ENCODE results near the gene CPA3.

CPA3 gene, protein sequence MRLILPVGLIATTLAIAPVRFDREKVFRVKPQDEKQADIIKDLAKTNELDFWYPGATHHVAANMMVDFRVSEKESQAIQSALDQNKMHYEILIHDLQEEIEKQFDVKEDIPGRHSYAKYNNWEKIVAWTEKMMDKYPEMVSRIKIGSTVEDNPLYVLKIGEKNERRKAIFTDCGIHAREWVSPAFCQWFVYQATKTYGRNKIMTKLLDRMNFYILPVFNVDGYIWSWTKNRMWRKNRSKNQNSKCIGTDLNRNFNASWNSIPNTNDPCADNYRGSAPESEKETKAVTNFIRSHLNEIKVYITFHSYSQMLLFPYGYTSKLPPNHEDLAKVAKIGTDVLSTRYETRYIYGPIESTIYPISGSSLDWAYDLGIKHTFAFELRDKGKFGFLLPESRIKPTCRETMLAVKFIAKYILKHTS

DNA sequence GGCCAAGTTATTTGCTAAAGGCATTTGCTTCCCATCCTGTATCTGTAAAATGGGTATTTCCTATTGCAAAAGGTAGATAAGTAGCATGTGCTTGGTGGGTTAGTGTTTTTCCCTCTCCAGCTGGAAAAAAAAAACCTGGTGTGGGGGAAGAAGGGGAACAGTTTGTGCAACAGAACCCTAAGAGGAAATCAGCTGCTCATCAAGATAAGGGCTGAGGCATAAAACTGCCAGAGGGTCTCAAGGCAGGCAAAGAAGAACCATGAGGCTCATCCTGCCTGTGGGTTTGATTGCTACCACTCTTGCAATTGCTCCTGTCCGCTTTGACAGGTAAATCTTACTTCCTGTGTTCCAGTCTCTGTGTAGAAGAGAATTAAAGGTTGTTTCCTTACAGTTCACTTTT, at the start of gene CPA3:
Gene CPA3 (plus strand): TSS at position 248 of the 400 bp plus-strand sequence. CDS start 12 bp downstream, at position 260.
- no peak for DNase-seq (ENCODE audit: low read depth in 2 of 2)

DNA sequence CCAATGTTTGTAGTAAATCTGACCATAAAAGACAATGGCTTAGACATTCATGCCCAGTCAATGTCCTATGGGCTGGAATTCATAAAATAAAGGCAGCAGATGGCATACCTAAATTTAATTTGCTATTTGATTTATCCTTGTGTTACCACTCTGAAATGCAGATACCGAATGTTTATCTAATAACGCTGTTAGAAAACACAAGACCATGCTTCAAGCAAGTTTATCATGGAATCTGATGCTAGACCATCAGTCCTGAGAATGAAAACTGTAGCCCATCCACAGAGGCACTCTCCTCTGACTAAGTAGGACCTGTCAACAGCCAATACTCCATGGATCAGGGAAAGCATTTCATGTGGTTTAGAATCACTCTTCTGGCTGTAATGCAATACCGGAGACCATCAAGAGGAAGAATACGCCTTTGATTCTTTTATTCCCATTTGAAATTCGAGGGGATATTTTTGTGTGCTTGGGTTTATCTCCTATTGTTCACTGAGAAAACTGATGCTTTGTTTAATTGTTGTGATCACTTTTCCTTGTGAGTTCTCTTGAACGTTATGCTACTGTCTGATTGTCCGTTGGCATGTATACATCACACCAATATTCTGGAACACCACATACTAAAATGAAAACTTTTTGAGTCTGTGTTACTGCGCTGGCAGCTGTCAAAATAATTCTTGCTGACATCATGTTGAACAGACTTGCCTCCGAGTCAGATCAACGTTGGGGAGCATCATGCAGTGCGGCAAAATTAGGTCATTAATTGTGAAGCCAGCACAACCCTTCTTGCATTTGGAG, 49.6 kb upstream of the CPA3 start:
- no peak for DNase-seq (ENCODE audit: low read depth in 2 of 2)

- no peak for DNase-seq (ENCODE audit: low read depth in 2 of 2)
Measured at GRCh38 chr3:148816427-148816826, 48.7 kb upstream of the CPA3 start.

GRCh38 chr3:148816981-148817525, 48.0 kb upstream of the CPA3 start:
- no peak for DNase-seq (ENCODE audit: low read depth in 2 of 2)

- no peak for DNase-seq (ENCODE audit: low read depth in 2 of 2)
Measured at GRCh38 chr3:148820361-148821245, 44.5 kb upstream of the CPA3 start.

- DNase-seq (ENCODE audit: low read depth in 2 of 2) = no peak
Measured at GRCh38 chr3:148823026-148823425, 42.1 kb upstream of the CPA3 start.

DNA sequence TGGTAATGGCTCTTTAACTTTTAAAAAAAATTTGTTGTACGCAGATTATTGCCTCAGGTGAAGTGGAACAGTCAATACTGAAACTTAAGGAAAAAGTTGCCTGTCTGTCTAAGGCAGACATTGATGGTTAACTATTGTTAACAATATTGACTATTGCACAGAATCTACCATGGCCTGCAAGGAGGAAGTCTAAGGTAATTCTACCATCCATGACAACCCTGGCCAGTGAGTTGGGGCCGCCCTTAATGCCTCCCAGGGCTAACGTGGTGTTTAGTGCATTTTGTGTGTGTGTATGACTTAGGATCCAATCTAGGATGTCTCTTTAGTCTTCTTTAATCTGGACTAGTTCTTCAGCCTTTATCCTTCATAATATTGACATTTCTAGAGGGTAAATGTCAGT, 39.6 kb upstream of the CPA3 start:
- no peak for DNase-seq (ENCODE audit: low read depth in 2 of 2)

- no peak for DNase-seq (ENCODE audit: low read depth in 2 of 2)
Measured at GRCh38 chr3:148827585-148827984, 37.5 kb upstream of the CPA3 start, which contains the start of gene CPB1. CPB1 (plus strand) TSS chr3:148827811; CDS start chr3:148827824, 13 bp downstream.

DNA sequence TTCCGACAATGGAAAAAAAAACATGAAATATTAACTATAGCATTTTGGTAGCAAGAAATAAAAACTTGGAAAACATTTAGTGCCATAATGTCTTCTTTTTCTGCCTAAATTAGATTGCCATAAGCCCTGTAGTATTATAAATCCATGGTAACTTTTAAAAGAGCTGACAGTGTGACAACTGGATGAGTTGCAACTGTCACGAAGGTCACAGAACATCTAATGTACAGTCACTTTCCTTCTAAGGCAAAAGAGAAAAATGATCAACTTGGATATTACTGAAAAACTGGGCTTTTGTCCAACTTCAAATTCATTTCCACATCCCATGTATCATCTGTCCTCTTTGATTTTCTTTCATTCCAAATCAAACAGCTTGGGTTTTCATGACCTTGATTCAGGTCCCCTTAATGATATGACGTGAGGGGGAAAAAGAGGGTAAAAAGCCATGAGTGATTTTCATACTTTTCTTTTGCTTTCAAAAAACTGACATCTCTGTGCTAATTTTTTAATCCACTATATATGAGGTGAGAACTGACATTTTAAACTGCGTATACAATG, 36.9 kb upstream of the CPA3 start:
- no peak for DNase-seq (ENCODE audit: low read depth in 2 of 2)

DNA sequence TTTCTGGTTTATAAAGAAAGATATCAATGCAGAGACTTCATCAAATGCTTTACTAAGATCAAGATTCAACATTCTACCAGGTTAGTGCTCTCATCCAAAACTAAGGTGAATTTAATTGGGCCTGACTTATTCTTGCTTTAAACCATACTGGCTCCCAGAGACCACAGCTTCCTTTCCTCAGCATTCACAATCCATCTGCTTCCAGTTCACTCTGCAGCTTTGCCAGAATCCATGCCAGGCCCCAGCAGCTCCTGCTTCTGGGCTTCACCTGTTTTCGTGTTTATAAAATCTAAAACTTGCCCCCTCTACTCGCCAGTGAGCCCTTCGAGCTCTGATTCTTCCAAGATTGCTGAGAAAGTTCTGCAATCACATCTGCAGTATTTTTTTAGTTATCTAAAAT, 35.2 kb upstream of the CPA3 start:
- no peak for DNase-seq (ENCODE audit: low read depth in 2 of 2)

DNA sequence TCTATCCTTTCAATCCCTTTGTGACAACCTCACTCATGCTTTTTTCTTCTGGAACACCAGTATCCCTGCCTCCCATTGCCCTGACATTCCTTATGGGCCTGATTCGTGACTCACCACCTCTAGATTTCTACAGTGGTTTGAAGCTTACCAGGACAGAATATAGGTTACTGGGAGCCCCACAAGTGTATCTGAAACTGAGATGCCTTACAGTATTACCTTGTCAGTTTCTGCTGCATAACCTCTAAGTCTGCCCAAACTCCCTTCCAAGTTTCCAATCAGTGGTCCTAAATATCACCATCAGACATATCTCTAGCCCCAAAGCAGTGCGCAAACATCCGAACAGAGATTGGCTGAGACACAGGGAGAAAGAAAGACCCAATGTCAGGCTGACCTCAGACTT, 31.9 kb upstream of the CPA3 start:
- DNase-seq (ENCODE audit: low read depth in 2 of 2) = no peak

- no peak for DNase-seq (ENCODE audit: low read depth in 2 of 2)
Measured at GRCh38 chr3:148839805-148840204, 25.3 kb upstream of the CPA3 start.

- no peak for DNase-seq (ENCODE audit: low read depth in 2 of 2)
Measured at GRCh38 chr3:148840451-148840850, 24.6 kb upstream of the CPA3 start.

- DNase-seq (ENCODE audit: low read depth in 2 of 2) = no peak
Measured at GRCh38 chr3:148845756-148846395, 19.2 kb upstream of the CPA3 start.

DNA sequence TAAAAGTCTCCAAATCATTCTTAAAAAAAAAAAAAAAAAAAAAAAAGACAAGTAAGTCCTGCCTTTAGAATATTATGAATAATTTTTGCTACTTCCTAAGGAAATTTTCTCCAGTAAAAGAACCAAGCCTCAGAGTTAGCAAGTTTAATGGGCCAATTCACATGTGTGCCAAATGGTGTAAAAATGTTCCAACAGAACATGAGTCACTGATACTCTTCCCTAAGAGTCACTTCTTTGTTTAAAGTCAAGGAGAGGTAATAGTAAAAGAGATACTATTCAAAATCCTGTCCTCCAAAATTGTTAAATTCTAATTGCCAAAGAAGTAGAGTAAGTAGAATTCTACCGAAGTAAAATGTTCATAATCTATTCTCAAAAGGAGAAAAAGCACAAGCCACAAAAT, 17.7 kb upstream of the CPA3 start:
- no peak for DNase-seq (ENCODE audit: low read depth in 2 of 2)

- no peak for DNase-seq (ENCODE audit: low read depth in 2 of 2)
Measured at GRCh38 chr3:148848410-148848809, 16.7 kb upstream of the CPA3 start.

- DNase-seq (ENCODE audit: low read depth in 2 of 2) = no peak
Measured at GRCh38 chr3:148852271-148852992, 12.7 kb upstream of the CPA3 start.

GRCh38 chr3:148853076-148853475, 12.0 kb upstream of the CPA3 start:
- no peak for DNase-seq (ENCODE audit: low read depth in 2 of 2)

GRCh38 chr3:148854061-148854460, 11.0 kb upstream of the CPA3 start:
- DNase-seq (ENCODE audit: low read depth in 2 of 2) = no peak

GRCh38 chr3:148856384-148856783, 8.7 kb upstream of the CPA3 start:
- DNase-seq (ENCODE audit: low read depth in 2 of 2) = no peak

Data from stimulated activated CD4-positive, alpha-beta T cell treated with anti-CD3 and anti-CD28 coated beads, Interleukin-4, amount 100 ng/mL, for 48 hours (primary cell).